ENCODE measurements around the gene EFNA5. TPM values are rescaled to one million over a fixed set of nuclear protein-coding genes. Genes with fewer than 3 reads are reported as not detected.

Gene EFNA5
- total RNA-seq, 3 donors from 2014 or later (not counting 1 experiment from before 2014, with no cell fraction given) = 2.2 to 8.1 (median 4.3) TPM

GRCh38 chr5:107466233-107466769 is 204.4 kb downstream of the EFNA5 start:
- Mint-ChIP-seq H3K27me3 (ENCODE audit: low read depth in 2 of 2) (no peaks in the 10 kb centered on the region), H3K4me1 (peaks cover 62 to 80% of the 10 kb centered on the region in 2 donors), H3K27ac (peak overlapping the region; percentile 84 to 97), H3K36me3 (no peaks in the 10 kb centered on the region), H3K9me3 (no peaks in the 10 kb centered on the region), H3K4me3 (peak overlapping the region; percentile 18)
- Histone ChIP-seq H3K27me3 (ENCODE audit: control insufficient read depth, insufficient read depth, low read length) (no peaks in the 10 kb centered on the region), H3K27ac (ENCODE audit: low read length) (peak overlapping the region; percentile 73), H3K4me3 (ENCODE audit: low read length) (no peak overlapping the region), H3K9me3 (ENCODE audit: control insufficient read depth, insufficient read depth, low read length) (no peaks in the 10 kb centered on the region), H3K36me3 (ENCODE audit: control insufficient read depth, insufficient read depth, low read length) (no peaks in the 10 kb centered on the region), H3K4me1 (ENCODE audit: control insufficient read depth, insufficient read depth, low read length) (peaks cover 45% of the 10 kb centered on the region)
- DNase-seq = no peak
- intact Hi-C loops (cut with micrococcal nuclease) = loop anchor here (5.0 kb wide), 2 partner anchors 36 to 39 kb away; no protein-coding TSS in a partner anchor
- no peak for TF ChIP-seq CTCF (IDR thresholded peaks at IDR 0.05)
- no peak for ATAC-seq
- 97% methylated on average over 10 of the region's 10 CpGs for WGBS (ENCODE audit: insufficient coverage)

- no peaks in the 10 kb centered on the region for H3K36me3 Mint-ChIP-seq
- ATAC-seq = no peak
- H3K4me1 ChIP-seq (ENCODE audit: control insufficient read depth, insufficient read depth, low read length) = peaks cover 42% of the 10 kb centered on the region
- no peaks in the 10 kb centered on the region for H3K27me3 ChIP-seq (ENCODE audit: control insufficient read depth, insufficient read depth, low read length)
- no peak for TF ChIP-seq CTCF (IDR thresholded peaks at IDR 0.05)
- peaks cover 60 to 84% of the 10 kb centered on the region in 2 donors for H3K4me1 Mint-ChIP-seq
- peak overlapping the region; percentile 47 for H3K4me3 Mint-ChIP-seq
- no peaks in the 10 kb centered on the region for H3K9me3 ChIP-seq (ENCODE audit: control insufficient read depth, insufficient read depth, low read length)
- no peaks in the 10 kb centered on the region for H3K9me3 Mint-ChIP-seq
- H3K27me3 Mint-ChIP-seq (ENCODE audit: low read depth in 2 of 2) = no peaks in the 10 kb centered on the region
- DNase-seq = no peak
- no peaks in the 10 kb centered on the region for H3K36me3 ChIP-seq (ENCODE audit: control insufficient read depth, insufficient read depth, low read length)
- H3K27ac ChIP-seq (ENCODE audit: low read length) = peak overlapping the region; percentile 42
- intact Hi-C loops (cut with micrococcal nuclease) = loop anchor here (5.0 kb wide), 2 partner anchors 37 to 38 kb away; no protein-coding TSS in a partner anchor
- H3K4me3 ChIP-seq (ENCODE audit: low read length) = no peak overlapping the region
- H3K27ac Mint-ChIP-seq = peak overlapping the region; percentile 82 to 84
- WGBS (ENCODE audit: insufficient coverage) = 62% methylated on average over 8 of the region's 8 CpGs
Observed at GRCh38 chr5:107464876-107465275, 205.9 kb downstream of the EFNA5 start.

- intact Hi-C loops (cut with micrococcal nuclease) = no loop called here
- Histone ChIP-seq H3K27ac (ENCODE audit: low read length) (peak overlapping the region; percentile 42), H3K27me3 (ENCODE audit: control insufficient read depth, insufficient read depth, low read length) (no peaks in the 10 kb centered on the region), H3K9me3 (ENCODE audit: control insufficient read depth, insufficient read depth, low read length) (no peaks in the 10 kb centered on the region), H3K4me3 (ENCODE audit: low read length) (no peak overlapping the region), H3K36me3 (ENCODE audit: control insufficient read depth, insufficient read depth, low read length) (no peaks in the 10 kb centered on the region), H3K4me1 (ENCODE audit: control insufficient read depth, insufficient read depth, low read length) (peaks cover 41% of the 10 kb centered on the region)
- peak overlapping the region; percentile 82 to 84 for H3K27ac Mint-ChIP-seq
- no peaks in the 10 kb centered on the region for H3K9me3 Mint-ChIP-seq
- no peaks in the 10 kb centered on the region for H3K27me3 Mint-ChIP-seq (ENCODE audit: low read depth in 2 of 2)
- TF ChIP-seq CTCF (IDR thresholded peaks at IDR 0.05) = no peak
- ATAC-seq (no peak), DNase-seq (no peak)
- H3K4me3 Mint-ChIP-seq = peak overlapping the region; percentile 52
- no peaks in the 10 kb centered on the region for H3K36me3 Mint-ChIP-seq
- H3K4me1 Mint-ChIP-seq = peaks cover 56 to 80% of the 10 kb centered on the region in 2 donors
- WGBS (ENCODE audit: insufficient coverage) = 89% methylated on average over 4 of the region's 4 CpGs
Observed at GRCh38 chr5:107464416-107464815, 206.3 kb downstream of the EFNA5 start.

GRCh38 chr5:107463731-107464130 is 207.0 kb downstream of the EFNA5 start:
- peaks cover 34% of the 10 kb centered on the region for H3K4me1 ChIP-seq (ENCODE audit: control insufficient read depth, insufficient read depth, low read length)
- DNase-seq = no peak
- TF ChIP-seq CTCF (IDR thresholded peaks at IDR 0.05) = no peak
- Mint-ChIP-seq H3K9me3 (no peaks in the 10 kb centered on the region), H3K27ac (peak overlapping the region; percentile 82 to 84), H3K36me3 (no peaks in the 10 kb centered on the region), H3K4me1 (peaks cover 49 to 73% of the 10 kb centered on the region in 2 donors), H3K4me3 (no peak overlapping the region), H3K27me3 (ENCODE audit: low read depth in 2 of 2) (no peaks in the 10 kb centered on the region)
- no CpG with 5 or more reads among the region's 1 CpG for WGBS (ENCODE audit: insufficient coverage)
- no peaks in the 10 kb centered on the region for H3K27me3 ChIP-seq (ENCODE audit: control insufficient read depth, insufficient read depth, low read length)
- no peaks in the 10 kb centered on the region for H3K36me3 ChIP-seq (ENCODE audit: control insufficient read depth, insufficient read depth, low read length)
- no peak overlapping the region for H3K4me3 ChIP-seq (ENCODE audit: low read length)
- no peaks in the 10 kb centered on the region for H3K9me3 ChIP-seq (ENCODE audit: control insufficient read depth, insufficient read depth, low read length)
- intact Hi-C loops (cut with micrococcal nuclease) = no loop called here
- no peak for ATAC-seq
- H3K27ac ChIP-seq (ENCODE audit: low read length) = peak overlapping the region; percentile 42

Data from natural killer cell (primary cell).